HG02981 (cell line): ENCODE data around the gene OXNAD1.

Experiments
- ATAC-seq: cut with Tn5 transposase; IDR thresholded peaks from one replicate; pipeline ENCODE4 v1.9.1; 2021; ENCODE audit warnings: mild to moderate bottlenecking, moderate library complexity; ENCODE audit not compliant: unreplicated experiment

The OXNAD1 gene

DNA sequence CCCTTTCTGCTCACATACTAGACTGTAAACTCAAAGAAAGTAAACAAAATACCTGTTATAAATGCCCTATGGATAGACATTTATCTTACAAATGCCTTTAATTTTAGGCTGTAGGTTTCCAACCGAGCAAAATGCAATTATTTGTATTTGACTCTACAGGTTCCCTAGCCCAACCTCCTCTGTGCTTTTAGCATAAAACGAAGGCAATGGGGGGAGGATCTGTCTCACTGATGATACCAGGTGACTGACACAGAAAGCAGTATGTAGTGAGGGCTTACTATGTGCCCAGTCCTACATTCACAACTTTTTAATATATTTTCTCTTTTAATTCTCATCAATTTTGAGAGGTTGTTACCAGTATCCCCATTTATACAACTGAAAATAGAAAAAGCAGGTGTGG, 87.4 kb downstream of the OXNAD1 start:
- ATAC-seq = no peak

DNA sequence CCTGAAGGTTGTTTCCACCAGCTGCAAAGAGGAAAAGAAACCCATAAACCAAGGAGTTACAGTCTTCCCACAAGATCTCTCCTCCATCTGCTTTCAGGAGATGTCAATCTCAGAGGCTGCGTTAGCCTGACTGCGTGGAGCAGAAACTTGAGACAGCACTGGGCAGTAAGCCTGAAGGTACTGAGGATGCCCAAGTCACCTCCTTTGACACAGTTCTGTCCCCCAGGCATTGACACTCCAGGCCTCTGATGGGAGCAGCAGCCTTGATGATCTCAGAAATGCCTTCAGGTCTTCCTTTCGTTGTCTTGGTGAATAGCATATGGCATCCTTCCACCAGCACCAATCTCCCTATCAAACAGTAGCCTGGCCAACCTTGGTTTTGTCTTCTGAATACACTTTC, 89.3 kb downstream of the OXNAD1 start:
- no peak for ATAC-seq
